H1 (cell line): Measurements from ENCODE around the gene RARA. TPM values are rescaled to one million over a fixed set of nuclear protein-coding genes. Genes with fewer than 3 reads are reported as not detected.

ENCODE experiments used
- CREB1 ChIP-seq: IDR thresholded peaks from 2 replicates; pipeline ENCODE4 v1.6.1; 2012; ENCODE audit warnings: inconsistent platforms
- GABPA ChIP-seq: IDR thresholded peaks from 2 replicates; pipeline ENCODE4 v1.6.1; 2011; ENCODE audit warnings: mild to moderate bottlenecking, low read length, moderate library complexity, borderline replicate concordance; ENCODE audit not compliant: insufficient read depth
- KDM4A ChIP-seq: IDR thresholded peaks from one replicate; pipeline ENCODE4 v1.7.1; 2012; ENCODE audit warnings: low read depth, mild to moderate bottlenecking, moderate library complexity, low read length, inconsistent platforms; ENCODE audit not compliant: severe bottlenecking
- PHF8 ChIP-seq: fragments of 200-600 bp; sonication (generic); conservative IDR thresholded peaks from 2 replicates; pipeline ENCODE4 v1.7.1; 2012; ENCODE audit warnings: low read depth, mild to moderate bottlenecking, inconsistent platforms, low read length, moderate library complexity
- POU5F1 ChIP-seq: IDR thresholded peaks from 2 replicates; pipeline ENCODE4 v1.6.1; 2011; ENCODE audit warnings: low read depth, mild to moderate bottlenecking, low read length, moderate library complexity
- SUZ12 ChIP-seq: fragments of 200-600 bp; sonication (generic); IDR thresholded peaks from 2 replicates; pipeline ENCODE4 v1.6.1; 2012; ENCODE audit warnings: mild to moderate bottlenecking, inconsistent platforms, low read length, moderate library complexity, mixed read lengths
- polyA plus RNA-seq, 7 experiments: library from polyadenylated mRNA; depleted of rRNA in 3 of 7; stranded (reverse) in 5 of 7; unstranded in 2 of 7; fragments of >200 nt in 5 of 7; fragments of 200-250 nt in 2 of 7; gene quantifications; 1 replicate in 5 of 7; 2 replicates in 1 of 7; 4 replicates in 1 of 7; pipeline versions ENCODE4 v1.2.1 to v1.2.3, GENCODE V29; 2011 to 2013; ENCODE audit warnings: missing spikeins in 2 of 7, mixed read lengths in 2 of 7
- total RNA-seq: library from RNA; stranded (reverse); fragmentation: NEBNext Ultra II Directional; extraction: Animal tissue kit (Norgen Biotek cat#: 25700); gene quantifications from 2 replicates; pipeline ENCODE4 v1.2.1, GENCODE V29; 2021
- TF ChIP-seq, protein P1 (sequence below): IDR thresholded peaks from 2 replicates; pipeline ENCODE4 v1.6.1; 2012; ENCODE audit warnings: low read length, inconsistent platforms
- TF ChIP-seq, protein P2 (sequence below): fragments of 300-600 bp; sonication (generic); IDR thresholded peaks from 2 replicates; pipeline ENCODE4 v1.7.1; 2012; ENCODE audit warnings: low read length, moderate library complexity, mild to moderate bottlenecking, inconsistent platforms; ENCODE audit not compliant: insufficient replicate concordance

Gene RARA
- total and polyA plus RNA-seq, 2 of the 8 experiments (the other 6 are each of a cell fraction or from before 2014, with no cell fraction given) = 4.4 to 16.5 TPM

DNA sequence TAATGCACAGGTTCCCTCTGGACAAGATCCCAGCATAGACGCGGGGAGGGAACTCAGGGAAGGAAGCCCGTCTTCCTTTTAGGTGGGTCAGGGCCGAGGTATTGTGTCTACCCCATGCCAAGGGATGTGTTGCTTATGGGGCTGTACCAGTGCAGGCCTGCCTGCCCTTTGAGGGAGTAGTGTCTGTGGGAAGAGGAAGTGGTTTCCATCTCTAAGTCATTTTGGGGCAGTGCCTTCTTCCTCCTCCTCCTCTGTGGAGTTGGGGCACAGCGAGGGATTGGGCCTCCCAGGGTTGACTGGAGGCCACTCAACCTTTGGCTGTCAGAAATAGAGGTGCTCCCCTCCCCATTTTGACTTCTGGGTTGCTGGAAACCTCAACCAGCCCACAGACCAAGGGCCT lies 29.1 kb downstream of the RARA start (continued):
- TF ChIP-seq, protein P1, sequence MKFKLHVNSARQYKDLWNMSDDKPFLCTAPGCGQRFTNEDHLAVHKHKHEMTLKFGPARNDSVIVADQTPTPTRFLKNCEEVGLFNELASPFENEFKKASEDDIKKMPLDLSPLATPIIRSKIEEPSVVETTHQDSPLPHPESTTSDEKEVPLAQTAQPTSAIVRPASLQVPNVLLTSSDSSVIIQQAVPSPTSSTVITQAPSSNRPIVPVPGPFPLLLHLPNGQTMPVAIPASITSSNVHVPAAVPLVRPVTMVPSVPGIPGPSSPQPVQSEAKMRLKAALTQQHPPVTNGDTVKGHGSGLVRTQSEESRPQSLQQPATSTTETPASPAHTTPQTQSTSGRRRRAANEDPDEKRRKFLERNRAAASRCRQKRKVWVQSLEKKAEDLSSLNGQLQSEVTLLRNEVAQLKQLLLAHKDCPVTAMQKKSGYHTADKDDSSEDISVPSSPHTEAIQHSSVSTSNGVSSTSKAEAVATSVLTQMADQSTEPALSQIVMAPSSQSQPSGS = no peak
- TF ChIP-seq CREB1 (no peak), POU5F1 (no peak), SUZ12 (no peak), KDM4A (no peak), PHF8 (no peak), GABPA (no peak)
- TF ChIP-seq, protein P2, sequence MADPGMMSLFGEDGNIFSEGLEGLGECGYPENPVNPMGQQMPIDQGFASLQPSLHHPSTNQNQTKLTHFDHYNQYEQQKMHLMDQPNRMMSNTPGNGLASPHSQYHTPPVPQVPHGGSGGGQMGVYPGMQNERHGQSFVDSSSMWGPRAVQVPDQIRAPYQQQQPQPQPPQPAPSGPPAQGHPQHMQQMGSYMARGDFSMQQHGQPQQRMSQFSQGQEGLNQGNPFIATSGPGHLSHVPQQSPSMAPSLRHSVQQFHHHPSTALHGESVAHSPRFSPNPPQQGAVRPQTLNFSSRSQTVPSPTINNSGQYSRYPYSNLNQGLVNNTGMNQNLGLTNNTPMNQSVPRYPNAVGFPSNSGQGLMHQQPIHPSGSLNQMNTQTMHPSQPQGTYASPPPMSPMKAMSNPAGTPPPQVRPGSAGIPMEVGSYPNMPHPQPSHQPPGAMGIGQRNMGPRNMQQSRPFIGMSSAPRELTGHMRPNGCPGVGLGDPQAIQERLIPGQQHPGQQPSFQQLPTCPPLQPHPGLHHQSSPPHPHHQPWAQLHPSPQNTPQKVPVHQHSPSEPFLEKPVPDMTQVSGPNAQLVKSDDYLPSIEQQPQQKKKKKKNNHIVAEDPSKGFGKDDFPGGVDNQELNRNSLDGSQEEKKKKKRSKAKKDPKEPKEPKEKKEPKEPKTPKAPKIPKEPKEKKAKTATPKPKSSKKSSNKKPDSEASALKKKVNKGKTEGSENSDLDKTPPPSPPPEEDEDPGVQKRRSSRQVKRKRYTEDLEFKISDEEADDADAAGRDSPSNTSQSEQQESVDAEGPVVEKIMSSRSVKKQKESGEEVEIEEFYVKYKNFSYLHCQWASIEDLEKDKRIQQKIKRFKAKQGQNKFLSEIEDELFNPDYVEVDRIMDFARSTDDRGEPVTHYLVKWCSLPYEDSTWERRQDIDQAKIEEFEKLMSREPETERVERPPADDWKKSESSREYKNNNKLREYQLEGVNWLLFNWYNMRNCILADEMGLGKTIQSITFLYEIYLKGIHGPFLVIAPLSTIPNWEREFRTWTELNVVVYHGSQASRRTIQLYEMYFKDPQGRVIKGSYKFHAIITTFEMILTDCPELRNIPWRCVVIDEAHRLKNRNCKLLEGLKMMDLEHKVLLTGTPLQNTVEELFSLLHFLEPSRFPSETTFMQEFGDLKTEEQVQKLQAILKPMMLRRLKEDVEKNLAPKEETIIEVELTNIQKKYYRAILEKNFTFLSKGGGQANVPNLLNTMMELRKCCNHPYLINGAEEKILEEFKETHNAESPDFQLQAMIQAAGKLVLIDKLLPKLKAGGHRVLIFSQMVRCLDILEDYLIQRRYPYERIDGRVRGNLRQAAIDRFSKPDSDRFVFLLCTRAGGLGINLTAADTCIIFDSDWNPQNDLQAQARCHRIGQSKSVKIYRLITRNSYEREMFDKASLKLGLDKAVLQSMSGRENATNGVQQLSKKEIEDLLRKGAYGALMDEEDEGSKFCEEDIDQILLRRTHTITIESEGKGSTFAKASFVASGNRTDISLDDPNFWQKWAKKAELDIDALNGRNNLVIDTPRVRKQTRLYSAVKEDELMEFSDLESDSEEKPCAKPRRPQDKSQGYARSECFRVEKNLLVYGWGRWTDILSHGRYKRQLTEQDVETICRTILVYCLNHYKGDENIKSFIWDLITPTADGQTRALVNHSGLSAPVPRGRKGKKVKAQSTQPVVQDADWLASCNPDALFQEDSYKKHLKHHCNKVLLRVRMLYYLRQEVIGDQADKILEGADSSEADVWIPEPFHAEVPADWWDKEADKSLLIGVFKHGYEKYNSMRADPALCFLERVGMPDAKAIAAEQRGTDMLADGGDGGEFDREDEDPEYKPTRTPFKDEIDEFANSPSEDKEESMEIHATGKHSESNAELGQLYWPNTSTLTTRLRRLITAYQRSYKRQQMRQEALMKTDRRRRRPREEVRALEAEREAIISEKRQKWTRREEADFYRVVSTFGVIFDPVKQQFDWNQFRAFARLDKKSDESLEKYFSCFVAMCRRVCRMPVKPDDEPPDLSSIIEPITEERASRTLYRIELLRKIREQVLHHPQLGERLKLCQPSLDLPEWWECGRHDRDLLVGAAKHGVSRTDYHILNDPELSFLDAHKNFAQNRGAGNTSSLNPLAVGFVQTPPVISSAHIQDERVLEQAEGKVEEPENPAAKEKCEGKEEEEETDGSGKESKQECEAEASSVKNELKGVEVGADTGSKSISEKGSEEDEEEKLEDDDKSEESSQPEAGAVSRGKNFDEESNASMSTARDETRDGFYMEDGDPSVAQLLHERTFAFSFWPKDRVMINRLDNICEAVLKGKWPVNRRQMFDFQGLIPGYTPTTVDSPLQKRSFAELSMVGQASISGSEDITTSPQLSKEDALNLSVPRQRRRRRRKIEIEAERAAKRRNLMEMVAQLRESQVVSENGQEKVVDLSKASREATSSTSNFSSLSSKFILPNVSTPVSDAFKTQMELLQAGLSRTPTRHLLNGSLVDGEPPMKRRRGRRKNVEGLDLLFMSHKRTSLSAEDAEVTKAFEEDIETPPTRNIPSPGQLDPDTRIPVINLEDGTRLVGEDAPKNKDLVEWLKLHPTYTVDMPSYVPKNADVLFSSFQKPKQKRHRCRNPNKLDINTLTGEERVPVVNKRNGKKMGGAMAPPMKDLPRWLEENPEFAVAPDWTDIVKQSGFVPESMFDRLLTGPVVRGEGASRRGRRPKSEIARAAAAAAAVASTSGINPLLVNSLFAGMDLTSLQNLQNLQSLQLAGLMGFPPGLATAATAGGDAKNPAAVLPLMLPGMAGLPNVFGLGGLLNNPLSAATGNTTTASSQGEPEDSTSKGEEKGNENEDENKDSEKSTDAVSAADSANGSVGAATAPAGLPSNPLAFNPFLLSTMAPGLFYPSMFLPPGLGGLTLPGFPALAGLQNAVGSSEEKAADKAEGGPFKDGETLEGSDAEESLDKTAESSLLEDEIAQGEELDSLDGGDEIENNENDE = no peak
